CD4-positive, alpha-beta T cell treated with Interferon gamma for 1 hour (primary cell): Measurements from ENCODE around the gene GRIP1.

Experiments
- DNase-seq: peaks from one replicate; pipeline ENCODE4 v3.0.0-alpha.2; 2020

The GRIP1 gene

DNA sequence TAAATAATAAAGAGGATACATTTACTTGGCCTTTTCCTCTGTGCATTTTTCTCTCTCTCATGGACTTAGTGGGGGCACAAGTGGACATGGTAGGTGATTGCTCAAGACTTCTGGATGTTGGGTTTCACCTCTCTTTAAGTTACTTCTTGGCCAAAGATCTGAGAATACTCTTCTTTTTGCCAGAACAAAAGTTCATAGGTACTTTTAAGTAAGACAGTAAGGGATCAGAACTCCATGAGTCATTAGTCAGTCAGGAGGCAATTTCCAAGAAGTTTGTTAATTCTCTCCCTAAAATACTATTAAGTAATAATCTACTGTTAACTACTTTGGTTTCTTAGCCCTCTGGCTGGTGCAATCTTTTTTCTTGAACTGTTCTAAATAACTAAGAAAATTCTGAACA is 84.2 kb downstream of the GRIP1 start:
- no peak for DNase-seq

DNA sequence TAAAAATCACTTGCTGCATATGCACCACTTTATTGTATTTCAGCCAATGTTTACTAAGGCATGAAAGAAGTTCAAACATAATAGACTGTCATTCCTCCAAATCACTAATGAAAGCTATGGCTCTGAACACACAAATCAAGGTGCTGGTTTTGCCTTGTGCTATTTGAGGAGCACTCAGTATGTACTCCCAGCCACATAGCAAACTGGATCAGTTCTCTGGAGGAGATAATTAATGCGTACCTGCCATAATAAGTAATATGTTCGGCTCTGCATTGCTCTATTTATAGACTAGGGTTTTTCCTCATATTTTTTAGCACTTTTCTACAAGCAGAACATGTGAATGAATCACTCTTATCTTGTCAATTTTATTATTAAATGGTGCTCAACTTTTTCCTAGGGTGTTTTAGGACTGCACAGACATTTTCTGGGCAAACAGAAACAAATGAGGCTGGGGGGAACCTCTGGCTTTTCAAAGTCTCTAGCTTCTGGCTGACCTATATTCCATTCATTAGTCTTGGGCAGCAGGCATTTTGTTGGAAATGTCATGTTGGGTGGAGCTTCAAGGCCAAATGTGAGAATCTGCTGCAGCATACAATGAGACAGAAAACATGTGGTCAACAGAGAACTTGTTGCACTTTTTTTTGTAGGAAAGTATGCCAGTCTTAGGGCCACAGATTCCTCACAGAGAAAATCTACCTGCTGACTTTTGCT is 88.4 kb downstream of the GRIP1 start:
- no peak for DNase-seq

DNA sequence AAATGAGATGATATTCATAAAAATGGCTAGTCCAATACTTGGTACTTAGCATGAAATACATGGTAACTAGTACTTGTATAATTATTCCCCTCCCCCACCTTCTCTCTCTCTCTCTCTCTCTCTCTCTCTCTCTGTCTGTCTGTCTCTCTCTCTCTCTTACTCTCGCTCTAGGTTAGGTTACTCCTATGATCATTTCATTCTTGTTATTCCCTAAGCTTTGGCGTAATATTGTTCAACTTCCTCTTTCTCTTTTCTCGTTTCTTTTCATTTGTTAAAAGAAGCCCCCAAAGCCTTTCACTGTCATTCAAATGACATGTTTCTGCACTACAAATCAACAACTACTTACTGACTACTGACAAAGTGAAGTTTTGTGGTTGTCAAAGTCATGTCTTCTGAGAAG is 89.8 kb downstream of the GRIP1 start:
- DNase-seq: no peak

DNA sequence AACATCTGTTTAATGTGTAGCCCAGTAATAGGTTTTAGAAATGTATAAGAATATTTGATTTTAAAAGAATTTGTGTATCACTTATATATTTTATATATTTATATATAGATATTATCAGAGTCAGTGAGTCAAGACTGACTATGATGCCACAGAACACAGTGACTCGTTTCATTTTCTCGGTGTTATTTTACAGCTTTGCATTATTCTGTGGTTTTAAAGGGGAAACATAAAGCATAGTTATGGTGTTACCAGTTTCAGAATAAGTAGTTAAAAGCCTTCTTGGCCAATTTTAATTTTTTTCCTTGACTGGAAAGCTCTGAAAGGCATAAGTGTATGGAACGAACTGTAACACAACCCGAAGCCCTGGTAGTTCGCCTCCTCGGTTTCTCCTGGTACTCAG is 91.0 kb downstream of the GRIP1 start:
- DNase-seq: no peak

DNA sequence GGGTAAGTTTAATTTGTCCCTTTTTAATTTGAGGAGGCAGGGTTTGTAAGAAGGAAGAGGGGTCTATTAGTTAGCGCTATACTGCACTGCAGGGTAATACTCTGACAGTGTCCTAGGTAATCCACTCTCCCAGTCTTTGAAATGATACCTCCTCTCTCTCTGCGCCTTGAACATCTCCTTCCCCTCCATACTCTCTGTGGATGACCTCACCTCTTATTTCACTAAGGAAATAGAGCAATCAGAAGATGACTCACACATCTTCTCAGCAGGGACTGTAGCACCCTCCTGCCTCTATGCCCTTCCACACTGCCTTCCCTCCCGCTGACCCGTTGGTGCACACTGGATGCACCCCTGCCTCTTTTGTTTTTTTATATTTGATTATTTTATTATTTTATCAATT is 94.2 kb downstream of the GRIP1 start:
- DNase-seq: no peak

DNA sequence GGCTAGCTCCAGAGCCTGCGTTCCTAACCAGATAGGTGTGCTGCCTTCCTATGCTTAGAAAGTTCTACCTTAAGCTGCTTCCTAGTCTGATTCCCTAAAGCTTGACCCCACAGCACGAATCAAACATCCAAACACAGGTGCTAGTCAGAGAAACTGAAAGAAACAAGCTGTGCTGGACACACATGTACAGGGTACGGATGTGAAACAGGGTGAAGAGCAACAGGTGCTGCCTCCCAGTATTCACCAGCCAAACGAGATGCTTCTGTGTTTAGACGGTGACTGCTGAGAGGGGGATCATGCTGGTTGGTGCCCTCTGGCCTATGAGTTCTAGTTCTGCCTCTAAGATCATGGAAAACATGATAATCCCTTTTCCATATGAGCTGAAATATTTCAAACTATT is 105.3 kb downstream of the GRIP1 start:
- no peak for DNase-seq

DNA sequence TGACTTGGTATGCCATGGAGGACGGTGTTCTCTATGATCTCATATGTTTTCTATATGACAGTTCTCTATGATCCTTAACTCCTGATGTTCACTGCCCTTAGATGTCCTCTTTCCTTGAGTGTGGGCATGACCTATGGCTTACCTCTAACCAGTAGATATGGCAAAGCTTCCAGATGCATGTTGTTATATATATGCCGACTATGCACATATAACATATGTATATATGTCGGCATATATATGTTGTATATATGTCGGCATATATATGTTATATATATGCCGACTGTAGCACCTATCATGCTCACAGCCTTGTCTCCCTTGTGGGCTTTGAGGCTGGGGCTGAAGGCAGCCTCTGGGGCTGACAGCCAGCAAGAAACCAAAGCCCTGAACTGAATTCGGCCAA is 106.0 kb downstream of the GRIP1 start:
- DNase-seq: no peak

DNA sequence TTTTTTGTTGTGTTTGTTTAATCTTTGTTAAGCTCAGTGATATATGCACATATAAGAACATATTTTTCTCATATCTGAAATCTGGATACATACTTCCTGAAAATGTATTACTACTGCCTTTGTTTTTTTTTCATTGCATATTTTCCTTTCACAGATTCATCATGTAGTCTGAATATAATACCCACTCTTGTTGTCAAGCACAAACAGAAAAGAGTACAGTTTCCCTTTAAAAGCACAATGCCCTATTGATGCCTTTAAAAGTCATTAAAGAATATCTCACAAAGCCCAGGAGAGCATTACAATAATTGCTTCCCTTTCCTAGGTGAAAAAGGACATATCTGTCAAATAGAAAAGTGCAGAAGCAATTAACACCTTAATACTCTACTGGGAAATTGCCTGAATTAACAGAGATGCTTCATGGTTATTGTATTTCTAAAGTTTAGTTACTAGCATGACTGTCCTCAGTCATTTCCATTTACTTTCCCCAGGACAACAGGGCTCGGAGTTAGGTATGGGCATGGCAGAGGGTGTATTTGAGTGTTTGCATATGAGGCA is 107.4 kb downstream of the GRIP1 start:
- no peak for DNase-seq

DNA sequence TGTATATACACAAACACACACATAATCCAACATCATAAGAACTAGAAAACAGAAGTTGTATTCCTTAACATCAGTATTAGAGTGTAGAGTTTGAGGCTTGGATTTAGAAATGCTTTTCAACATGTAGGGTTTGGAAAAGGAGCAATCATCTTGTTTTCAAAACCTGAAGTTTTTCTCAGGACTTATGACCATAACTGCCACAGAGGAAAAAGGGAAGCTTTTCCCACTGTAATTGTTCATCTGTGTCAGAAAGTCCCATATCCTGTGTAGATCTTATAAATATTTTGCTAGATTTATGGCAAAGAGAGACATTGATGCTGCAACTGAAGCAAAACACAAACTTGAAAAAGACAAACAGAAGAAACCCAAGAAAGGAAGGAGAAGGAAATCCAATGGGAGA is 115.7 kb downstream of the GRIP1 start:
- no peak for DNase-seq

DNA sequence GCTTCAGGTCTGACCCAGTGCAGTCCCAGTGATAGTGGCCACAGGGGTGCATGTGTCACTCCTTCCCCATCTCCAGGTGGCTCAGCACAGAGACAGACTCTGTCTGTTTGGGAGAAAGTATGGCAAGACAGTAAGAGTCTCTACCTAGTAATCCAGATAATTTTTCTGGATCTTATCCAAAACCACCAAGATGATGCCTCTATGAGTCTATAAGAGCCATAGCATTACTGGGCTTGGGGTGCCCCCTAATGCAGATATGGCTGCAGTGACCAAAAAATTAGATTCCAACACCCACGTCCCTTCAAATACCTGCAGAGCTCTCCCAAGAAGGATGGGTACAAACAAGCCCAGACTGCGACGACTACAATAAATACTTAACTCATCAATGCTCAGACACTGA is 123.8 kb downstream of the GRIP1 start:
- no peak for DNase-seq

DNA sequence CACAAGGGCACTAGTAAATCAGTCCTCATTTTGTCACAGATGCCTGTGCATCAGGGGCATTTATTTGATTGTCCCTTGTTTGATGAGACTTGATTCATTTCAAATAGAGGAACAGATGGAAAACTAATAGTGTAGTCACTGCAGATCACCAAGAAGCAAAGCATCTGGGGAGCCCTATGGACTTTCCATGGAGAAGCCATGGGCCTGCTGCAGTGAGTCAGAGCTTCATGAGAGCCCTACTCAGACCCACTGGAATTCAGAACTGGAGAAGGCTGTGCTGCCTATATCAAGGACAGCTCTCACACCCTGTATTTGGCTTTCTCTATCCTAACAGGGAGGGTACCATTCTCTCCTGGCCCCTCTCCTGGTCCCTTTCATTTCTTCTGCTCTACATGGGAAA is 126.2 kb downstream of the GRIP1 start:
- no peak for DNase-seq

DNA sequence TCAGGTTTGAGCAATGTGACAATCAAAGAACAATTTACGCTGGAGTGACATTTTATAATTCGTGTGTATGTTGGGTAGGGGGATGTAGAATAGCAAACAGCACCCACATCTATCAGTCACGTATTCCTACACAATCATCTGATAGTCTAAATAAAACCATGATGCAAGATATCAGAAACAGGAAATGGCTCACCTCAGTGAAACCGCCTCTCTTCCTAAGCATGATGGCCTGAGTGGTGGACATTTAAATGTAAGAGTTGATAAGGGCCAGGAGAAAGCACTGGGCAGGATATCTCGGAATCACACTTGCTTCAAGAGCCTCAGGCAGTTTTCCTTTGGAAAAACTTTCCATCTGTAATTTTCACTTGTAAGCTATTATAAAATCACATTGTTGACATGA is 128.2 kb downstream of the GRIP1 start:
- DNase-seq: no peak

DNA sequence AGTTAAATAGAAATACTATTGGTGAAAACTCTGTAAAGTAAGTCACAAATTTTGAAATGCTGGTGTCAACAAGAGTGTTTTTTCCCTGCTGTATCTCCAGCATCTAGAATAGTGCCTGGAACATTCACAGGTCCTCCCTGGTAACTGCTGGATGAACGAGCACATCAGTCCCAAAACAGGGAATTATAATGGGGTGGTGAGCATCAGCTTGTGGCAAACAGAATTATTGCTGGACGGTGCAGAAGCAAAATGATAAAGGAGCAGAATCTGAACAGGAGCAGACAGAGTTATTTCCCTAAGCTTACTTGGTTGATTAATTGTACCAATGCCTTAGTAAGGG is 129.9 kb downstream of the GRIP1 start:
- no peak for DNase-seq

DNA sequence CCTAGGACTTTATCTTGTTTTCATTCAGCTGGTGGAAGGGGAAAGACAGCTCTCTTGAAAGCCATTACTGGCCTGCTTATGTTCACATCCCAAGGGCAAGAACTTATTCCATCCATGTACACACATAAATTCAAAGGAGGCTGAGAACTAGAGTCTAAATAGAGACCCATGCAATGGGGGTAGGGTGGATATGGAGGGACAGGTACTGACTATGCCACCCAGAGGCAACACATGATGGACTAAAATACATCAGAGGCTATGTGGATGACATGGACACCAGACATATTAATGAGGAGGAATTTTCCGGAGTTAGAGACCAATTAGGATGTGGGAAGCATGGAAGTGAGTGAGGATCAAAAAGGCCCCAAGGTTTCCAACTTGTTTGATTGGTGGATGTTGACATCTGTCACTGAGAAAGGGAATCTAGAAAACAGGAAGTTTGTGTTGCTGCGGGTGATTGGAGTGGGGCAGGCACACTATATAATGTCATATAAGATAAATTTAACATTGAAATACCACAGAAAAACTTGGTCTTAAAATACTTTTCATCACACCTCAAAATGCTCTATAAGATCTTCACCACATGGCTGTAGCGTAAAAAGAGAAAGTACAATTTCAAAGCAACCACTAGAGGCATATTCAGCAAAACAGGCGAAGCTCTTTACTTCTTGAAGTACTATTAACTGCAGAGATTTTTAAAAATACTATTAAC is 130.4 kb downstream of the GRIP1 start:
- DNase-seq: no peak

DNA sequence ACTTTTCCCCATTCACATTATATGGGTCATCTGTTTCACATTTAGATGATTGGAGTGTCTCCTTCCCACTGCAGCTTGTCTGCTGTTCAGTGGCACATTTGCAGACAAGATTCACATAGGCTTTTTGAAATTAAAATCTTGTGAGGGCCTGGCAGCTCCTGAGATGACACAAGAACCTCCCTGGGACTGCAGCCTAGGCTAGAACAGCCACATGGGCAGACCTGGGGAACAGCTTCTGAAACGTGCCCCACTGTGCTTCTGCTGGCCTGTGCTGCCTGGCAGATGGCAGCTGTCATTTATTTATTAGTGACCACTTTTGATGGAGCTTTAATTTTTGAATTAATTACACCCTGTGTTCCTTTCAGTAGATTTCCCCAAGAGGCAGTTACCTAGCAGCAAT is 137.4 kb downstream of the GRIP1 start:
- no peak for DNase-seq

DNA sequence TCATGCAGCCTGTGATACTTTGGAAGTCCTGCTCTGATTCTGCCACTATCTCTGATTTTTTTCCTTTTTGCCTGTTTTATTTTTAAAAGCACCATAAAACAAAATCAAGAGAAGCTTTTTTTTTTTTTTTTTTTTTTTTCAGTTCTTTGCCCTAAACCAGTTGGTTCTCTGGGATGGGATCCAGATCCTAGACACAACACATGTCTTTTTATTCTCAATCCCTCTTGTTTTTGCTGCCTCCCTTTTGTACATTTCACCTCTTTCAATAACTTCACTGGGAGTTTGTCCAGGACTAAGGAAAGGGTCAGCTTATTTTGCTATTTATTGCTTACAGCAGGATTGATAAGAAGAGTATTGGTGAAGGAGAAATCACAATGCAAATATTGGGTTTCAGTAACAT is 139.4 kb downstream of the GRIP1 start:
- DNase-seq: no peak

DNA sequence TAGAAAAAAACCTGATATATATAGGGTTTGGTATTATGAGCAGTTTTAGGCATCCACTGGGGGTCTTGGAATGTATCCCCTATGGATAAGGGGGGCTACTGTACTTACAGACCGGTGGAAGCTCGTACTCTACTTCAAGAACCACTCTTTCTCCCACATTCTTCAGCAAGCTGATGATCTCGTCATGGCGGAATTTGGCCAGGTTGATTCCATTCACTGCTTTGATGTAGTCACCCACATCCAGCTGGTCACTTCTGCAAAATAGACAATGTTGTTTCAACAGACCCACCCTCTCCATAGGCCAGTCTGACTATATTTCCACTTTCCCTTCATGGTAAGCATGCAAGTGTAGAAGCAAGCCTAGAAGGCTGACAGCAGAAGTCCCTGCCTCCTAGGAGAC is 139.9 kb downstream of the GRIP1 start:
- DNase-seq: no peak

DNA sequence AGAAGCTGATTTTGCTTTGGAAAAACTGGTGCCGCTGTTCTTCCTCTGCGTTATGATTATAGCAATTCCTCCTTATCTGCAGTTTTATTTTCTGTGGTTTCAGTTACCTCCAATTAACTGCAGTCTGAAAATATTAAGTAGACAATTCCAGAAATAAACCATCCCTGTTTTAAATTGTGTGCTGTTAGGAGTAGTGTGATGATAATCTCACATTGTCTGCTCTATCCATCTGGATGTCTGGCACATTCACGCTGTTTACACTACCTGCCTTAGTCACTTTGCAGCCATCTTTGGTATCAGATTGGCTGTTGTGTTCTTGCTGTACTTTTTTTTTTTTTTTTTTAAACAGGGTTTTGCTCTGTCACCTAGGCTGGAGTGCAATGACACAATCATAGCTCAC is 141.0 kb downstream of the GRIP1 start:
- no peak for DNase-seq

DNA sequence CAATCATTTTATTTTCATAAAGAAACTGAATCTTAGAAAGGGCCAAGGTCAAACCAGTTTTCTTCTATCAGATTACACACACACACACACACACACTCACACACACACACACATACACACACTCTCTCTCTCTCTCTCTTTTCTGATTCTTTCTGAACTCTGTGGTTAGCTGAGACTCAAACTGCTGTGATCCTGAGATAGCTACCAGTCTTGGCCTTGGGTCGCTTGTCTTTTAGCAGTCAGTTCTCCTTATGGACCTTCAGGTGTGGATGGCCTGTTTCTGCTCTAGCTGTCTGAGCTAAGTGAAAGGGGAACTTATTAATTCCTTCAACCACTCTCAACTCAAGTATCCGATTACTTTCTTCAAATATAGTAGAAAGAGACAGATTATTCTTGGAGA is 145.1 kb downstream of the GRIP1 start:
- no peak for DNase-seq

DNA sequence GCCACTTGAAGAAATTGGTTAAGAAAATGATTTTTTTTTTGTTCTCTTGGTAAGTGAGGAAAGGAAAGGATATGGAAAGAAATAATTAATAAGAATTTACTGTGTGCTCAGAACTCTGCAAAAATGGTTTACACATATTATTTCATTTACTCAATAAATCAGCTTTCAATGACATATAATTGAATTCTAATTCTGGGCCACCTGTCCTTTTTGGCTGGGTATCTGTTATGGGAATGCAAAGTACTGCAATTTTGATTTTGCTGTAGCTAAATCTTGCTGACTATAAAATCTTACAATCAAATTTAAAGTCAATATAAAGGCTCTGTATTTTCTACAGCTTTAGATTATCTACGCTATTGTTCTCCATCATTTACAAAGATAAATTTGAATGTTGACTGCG is 147.1 kb downstream of the GRIP1 start:
- DNase-seq: no peak

DNA sequence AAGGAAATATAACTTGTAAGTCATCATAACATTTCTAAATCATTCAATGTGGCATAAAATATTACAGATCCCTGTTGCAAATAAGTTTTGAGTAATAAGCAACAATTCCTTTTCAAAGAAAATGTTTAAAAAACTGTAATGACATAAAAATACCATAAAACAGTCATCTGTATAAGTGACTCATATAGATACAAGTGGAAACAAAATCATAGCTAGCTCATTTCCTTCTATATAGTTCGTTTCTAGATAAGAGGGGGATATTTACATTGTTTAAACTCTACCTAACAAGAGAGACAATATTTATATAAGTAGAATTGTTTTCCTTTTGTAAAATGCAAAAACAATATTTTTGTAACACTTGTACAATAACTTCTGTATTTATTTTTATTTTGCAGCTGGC is 148.9 kb downstream of the GRIP1 start:
- no peak for DNase-seq

DNA sequence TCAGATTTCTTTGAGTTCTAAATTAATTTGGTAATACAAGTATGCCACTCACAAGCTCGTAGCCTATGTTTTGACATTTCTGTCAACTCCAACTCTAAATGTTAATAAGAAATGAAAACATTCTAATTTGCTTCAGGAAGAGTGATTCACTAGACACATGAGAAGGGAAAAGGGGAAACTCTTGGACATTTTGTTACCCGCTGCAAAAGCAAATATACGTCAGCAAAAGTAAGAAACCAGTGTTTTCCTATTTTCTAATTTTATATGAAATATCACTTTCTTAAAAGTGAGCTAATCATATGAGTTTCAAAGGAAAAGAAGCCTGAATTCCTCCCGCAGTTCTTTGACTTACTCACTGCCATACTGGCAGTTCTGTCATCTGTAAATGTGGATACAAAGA is 162.3 kb downstream of the GRIP1 start:
- no peak for DNase-seq

DNA sequence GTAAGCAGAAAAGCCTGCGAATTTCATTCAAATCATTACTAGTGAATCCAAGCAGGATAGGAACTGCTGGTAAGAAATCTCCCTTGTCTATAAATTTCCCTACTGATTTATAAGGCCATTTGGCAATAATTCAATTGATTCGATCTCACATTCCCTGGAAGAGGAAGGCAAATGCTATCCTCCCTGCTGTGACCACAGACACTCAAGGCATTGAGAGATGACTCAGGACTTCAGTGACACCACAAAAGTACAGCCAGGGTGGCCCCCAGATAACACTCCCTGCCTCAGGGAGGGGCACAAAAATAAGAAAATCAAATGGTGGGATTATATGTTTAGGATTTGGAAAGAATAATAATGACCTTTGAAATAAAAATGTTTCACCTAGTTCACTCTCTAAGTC is 162.7 kb downstream of the GRIP1 start:
- DNase-seq: no peak

DNA sequence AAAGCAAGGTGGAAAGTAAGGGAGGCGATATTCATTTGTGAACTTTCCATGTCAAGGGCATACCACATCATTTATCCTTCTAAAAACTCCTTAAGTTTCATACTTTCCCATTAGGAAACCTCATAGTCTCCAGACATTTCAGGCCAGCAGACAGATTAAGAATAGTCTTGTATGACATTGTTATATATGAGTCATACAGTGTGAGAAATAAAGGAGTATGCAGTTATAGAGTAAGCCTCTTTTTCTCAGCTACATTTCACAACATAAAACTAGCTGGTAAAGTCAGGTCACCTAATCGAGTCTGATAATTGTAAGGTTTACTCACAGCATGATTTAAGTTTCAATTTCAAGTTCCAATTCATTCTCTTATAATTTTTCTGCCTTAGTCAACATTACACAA is 164.3 kb downstream of the GRIP1 start:
- no peak for DNase-seq

DNA sequence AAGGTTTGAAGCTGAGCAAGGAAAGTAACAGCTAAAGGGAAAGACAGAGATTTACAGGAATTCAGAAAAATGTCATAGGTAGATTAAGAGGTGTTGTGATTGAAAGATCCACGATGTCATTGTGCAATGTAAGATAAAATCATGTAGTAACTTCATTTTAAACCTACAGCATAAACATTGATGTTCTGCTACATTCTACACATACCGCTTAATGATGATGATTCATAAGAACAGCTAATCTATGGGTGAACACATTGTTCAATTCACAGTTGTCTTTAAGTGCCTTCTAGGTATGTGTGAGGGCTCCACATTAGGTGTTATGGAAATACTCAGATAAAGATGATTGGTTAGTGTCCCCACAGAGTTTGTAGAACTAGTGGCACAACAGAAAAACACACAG is 170.9 kb downstream of the GRIP1 start:
- no peak for DNase-seq
